RWPE2 (cell line): Measurements from ENCODE around the gene ARHGAP19.

Experiments
- ATAC-seq: fragments of 200-7000 bp; cut with Tn5 transposase; 3 replicates; pipeline ENCODE4 v1.9.1; 2021; ENCODE audit warnings: low read depth
- DNase-seq: peaks from one replicate; pipeline ENCODE4 v3.0.0-alpha.2; 2020; ENCODE audit warnings: low spot score
- H3K27ac ChIP-seq: fragments of 450-650 bp; 2 replicates; pipeline ENCODE4 v1.5.1; 2017; ENCODE audit warnings: mild to moderate bottlenecking; ENCODE audit not compliant: poor library complexity, severe bottlenecking
- H3K27me3 ChIP-seq: fragments of 250-450 bp; sonication (Bioruptor Pico); 2 replicates; pipeline ENCODE4 v1.5.1; 2021; ENCODE audit warnings: mild to moderate bottlenecking, moderate library complexity; ENCODE audit not compliant: insufficient read depth, poor library complexity, severe bottlenecking
- H3K36me3 ChIP-seq: fragments of 250-450 bp; sonication (Bioruptor Pico); 2 replicates; pipeline ENCODE4 v1.5.1; 2020; ENCODE audit warnings: low read depth, mild to moderate bottlenecking, moderate library complexity
- H3K4me1 ChIP-seq: fragments of 250-450 bp; sonication (Bioruptor Pico); 2 replicates; pipeline ENCODE4 v1.5.1; 2021; ENCODE audit warnings: mild to moderate bottlenecking, moderate library complexity; ENCODE audit not compliant: insufficient read depth, poor library complexity, severe bottlenecking
- H3K4me3 ChIP-seq: fragments of 250-450 bp; sonication (Bioruptor Pico); 2 replicates; pipeline ENCODE4 v1.5.1; 2021; ENCODE audit warnings: mild to moderate bottlenecking, moderate library complexity; ENCODE audit not compliant: severe bottlenecking
- H3K9me3 ChIP-seq: fragments of 250-450 bp; sonication (Bioruptor Pico); 2 replicates; pipeline ENCODE4 v1.5.1; 2021; ENCODE audit warnings: mild to moderate bottlenecking, moderate library complexity; ENCODE audit not compliant: severe bottlenecking
- TF ChIP-seq, protein P1 (sequence below): fragments of 450-650 bp; IDR thresholded peaks from one replicate; pipeline ENCODE4 v1.5.1; 2017; ENCODE audit warnings: mild to moderate bottlenecking, moderate library complexity; ENCODE audit not compliant: poor library complexity, severe bottlenecking

Gene ARHGAP19

DNA sequence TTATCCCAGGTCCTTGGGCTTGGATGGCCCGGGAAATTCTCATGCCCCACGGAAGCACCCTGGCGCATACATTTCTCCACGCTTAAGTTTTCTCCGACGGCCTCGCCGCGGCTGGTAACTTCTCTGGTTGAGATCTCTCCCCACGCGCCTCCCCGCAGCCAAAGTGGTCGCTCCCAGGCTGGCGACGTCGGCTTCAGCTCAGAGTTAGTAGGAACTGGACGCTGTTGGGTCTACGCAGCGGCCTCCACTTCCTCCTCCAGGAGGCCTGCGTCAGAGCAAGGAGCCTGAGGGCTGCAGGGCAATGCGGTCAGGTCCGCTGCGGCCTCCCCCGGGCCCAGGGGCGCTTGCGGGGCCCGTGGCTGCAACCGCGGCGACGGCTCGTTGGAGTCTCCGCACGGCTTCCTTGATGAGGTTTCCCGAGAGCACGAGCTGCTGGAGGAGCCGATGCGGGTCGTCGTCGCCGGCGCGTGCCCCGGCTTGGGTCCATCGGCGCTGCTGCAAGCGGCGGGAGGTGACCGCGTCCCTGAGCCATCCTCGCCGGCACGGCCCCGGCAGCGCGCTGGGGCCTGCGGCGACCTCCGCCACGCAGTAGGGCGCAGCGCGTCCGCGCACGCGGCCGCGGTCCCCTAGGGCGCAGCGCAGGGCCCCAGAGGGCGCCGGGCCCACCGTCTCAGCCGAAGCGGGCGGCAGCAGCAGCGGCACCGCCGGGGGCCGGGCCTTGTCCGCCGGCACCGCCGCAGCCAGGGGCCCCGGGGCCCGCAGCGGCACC, 41.3 kb upstream of the ARHGAP19 start:
- TF ChIP-seq, protein P1, sequence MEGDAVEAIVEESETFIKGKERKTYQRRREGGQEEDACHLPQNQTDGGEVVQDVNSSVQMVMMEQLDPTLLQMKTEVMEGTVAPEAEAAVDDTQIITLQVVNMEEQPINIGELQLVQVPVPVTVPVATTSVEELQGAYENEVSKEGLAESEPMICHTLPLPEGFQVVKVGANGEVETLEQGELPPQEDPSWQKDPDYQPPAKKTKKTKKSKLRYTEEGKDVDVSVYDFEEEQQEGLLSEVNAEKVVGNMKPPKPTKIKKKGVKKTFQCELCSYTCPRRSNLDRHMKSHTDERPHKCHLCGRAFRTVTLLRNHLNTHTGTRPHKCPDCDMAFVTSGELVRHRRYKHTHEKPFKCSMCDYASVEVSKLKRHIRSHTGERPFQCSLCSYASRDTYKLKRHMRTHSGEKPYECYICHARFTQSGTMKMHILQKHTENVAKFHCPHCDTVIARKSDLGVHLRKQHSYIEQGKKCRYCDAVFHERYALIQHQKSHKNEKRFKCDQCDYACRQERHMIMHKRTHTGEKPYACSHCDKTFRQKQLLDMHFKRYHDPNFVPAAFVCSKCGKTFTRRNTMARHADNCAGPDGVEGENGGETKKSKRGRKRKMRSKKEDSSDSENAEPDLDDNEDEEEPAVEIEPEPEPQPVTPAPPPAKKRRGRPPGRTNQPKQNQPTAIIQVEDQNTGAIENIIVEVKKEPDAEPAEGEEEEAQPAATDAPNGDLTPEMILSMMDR: no peak
- peaks cover 12% of the 10 kb centered on the region for H3K4me1 ChIP-seq
- ATAC-seq (peak; percentile 32), DNase-seq (no peak)
- H3K27ac ChIP-seq: peak overlapping the region; percentile 59
- peak overlapping the region; percentile 87 for H3K4me3 ChIP-seq
- H3K36me3 ChIP-seq: no peaks in the 10 kb centered on the region
- H3K9me3 ChIP-seq: no peaks in the 10 kb centered on the region
- no peaks in the 10 kb centered on the region for H3K27me3 ChIP-seq

DNA sequence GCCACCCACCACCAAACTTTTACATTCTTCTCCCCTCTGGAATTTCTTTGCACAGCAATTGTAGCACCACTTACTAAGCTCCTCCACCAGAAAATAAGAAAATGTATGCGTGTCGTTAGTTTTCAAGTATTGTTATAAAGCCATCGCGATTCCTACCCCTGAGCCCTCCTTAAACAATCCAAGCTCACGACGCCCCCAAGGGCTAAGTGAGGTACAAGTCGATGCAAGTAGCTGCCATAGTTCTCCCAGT, 40.8 kb upstream of the ARHGAP19 start:
- Histone ChIP-seq H3K9me3 (no peaks in the 10 kb centered on the region), H3K4me1 (peaks cover 12% of the 10 kb centered on the region), H3K4me3 (peak overlapping the region; percentile 87), H3K27me3 (no peaks in the 10 kb centered on the region), H3K36me3 (no peaks in the 10 kb centered on the region), H3K27ac (peak overlapping the region; percentile 59)
- TF ChIP-seq, protein P1: peak; percentile 16
- DNase-seq (no peak), ATAC-seq (peak; percentile 26; the same call in 2 of the 3 replicates)

DNA sequence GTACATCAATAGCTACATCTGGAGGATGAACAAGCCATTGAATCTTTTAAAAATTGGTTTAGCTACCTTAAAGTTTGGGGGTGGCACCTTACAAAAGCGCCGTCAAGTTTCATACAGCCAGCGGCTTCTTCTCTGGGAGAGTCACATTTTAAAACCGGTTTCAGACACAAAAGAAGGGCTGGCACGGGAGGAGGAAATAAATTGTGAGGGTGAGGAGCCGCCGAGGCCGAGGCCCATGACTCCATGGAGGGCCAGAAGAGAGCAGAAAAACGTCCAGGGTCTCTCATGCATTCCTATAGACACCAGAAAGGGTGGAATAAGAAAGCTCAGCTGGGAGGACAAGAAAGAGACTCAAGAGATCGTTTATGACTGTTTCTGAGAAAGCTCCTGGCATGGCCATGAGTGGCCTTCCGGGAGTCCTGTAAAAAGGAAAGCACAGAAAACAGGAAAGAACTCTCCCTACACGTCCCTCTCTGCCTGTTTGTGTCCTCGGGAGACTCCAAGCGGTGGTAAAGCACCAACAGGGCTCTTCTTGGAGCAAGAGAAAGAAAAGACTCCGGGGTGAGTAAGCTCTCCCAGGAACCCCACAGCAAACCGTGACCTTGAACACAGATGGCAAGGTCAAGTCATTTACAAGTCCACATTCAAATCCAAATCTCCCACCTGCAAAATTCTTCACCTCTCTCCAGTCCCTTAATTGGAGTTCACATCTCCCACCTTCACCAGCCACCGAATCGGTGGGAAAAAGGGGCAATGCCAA, 40.3 kb upstream of the ARHGAP19 start:
- TF ChIP-seq, protein P1: peak; percentile 58
- H3K36me3 ChIP-seq: no peaks in the 10 kb centered on the region
- H3K27me3 ChIP-seq: no peaks in the 10 kb centered on the region
- ATAC-seq (peak; percentile 69), DNase-seq (no peak)
- peaks cover 12% of the 10 kb centered on the region for H3K4me1 ChIP-seq
- H3K4me3 ChIP-seq: peak overlapping the region; percentile 87
- H3K27ac ChIP-seq: peak overlapping the region; percentile 59
- H3K9me3 ChIP-seq: no peaks in the 10 kb centered on the region

DNA sequence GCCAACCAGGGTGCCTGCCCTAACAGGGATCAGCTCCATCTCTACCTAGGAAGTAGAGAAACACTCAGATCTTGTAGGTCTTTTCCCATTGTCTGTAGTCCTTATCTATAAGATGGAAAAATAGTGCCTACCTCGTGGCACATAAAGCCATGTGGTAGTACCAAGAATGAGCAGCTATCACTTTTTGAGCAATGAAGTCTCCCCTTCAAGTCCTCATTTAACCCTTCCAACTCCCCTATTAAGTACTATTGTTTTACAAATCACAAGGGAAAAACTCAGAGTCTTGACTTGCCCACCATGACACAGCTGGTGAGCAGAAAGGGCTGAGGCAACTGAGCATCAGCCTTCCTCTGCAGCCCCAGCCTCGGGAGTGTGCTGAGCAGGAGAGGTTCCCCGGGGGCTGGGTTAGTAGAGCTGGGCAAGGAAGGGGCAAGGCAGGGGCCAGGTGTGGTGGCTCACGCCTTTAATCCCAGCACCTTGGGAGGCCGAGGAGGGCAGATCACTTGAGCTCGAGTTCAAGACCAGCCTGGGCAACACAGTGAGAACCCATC, 38.8 kb upstream of the ARHGAP19 start:
- H3K9me3 ChIP-seq: no peaks in the 10 kb centered on the region
- no peak overlapping the region for H3K27ac ChIP-seq
- no peak overlapping the region for H3K4me3 ChIP-seq
- no peak for ATAC-seq
- no peak for DNase-seq
- peaks cover 3% of the 10 kb centered on the region for H3K4me1 ChIP-seq
- TF ChIP-seq, protein P1: no peak
- H3K27me3 ChIP-seq: no peaks in the 10 kb centered on the region
- no peaks in the 10 kb centered on the region for H3K36me3 ChIP-seq
